KBM-7 (cell line): ENCODE results near the gene NTM.

Source experiments
- DNase-seq: peaks from one replicate; pipeline ENCODE4 v3.0.0-alpha.2; 2015
- in situ Hi-C: fragments of 300-500 bp; cut with MboI; formaldehyde crosslinking; loops from 2 replicates; pipeline ENCODE4 v1.14.3; 2020; ENCODE audit warnings: low sequenced_read_pairs, low pct_unique_long_range_greater_than_20kb, mixed read lengths

Gene NTM

DNA sequence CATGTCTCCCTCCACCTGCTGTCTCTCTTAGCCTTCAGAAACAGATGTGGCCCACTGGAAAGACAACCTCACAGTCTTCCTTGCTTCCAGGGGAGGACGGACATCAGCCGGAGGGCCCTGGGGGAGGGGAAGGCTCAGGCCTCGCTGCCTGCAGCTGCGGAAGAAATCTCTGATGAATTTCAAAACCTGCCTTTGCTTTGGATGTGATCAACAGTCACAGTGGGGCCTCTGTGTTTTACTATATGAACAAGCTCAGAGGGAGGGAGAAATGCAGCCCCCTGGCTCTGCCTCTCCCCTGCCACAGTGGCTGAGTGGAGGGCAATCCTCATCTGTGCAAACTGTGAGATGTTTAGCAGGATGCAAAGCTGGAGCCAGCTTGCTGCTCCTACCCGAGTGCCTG, 282.8 kb downstream of the NTM start:
- no peak for DNase-seq
- in situ Hi-C loops = no loop called here

DNA sequence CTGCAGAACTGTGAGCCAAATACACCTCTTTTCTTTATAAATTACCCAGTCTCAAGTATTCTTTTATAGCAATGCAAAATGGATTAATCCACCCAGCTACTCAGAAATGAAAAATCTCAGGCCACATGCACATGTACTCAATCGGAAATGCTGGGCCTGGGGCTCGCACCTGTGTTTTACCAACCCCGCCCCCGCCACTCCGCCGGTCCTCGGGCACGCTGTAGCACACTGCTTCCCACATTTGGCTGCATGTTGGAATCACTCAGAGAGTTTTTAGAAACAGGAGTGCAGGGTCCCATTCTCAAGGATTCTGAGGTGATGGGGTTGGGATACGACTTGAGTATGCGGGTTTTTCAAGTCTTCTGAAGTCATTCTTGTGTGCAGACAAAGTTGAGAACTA, 284.4 kb downstream of the NTM start:
- DNase-seq = no peak
- in situ Hi-C loops = no loop called here

DNA sequence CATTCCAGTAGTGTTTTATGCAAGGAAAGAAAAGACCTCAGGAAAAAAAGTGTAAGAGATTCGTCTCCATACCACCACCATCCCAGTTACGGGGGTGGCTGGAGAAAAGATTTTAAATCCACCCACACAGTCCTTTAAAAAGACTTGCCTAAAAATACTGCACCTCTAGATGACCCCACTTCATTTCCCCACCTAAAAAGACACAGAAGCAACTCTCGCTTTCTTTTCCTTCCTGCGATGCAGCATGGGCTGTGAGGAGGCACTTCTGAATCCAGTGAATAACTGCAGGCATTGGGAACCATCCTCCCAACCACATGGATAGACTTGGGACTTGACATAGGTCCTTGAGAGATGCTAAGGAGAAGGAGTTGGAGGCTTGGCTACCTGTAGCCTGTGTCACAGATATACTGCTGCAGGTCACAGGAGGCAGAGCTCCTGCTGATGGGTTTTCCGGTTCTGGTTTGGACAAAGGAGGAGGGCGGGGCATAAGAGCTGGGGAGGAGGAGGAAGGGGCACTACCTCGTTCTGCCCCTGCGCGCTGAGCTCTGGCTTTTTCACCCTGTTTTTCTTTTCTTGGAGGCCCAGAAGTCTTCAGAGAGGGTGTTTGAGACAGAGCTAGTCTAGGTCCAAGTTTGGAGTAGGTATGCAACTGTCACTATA, 285.9 kb downstream of the NTM start:
- in situ Hi-C loops = no loop called here

DNA sequence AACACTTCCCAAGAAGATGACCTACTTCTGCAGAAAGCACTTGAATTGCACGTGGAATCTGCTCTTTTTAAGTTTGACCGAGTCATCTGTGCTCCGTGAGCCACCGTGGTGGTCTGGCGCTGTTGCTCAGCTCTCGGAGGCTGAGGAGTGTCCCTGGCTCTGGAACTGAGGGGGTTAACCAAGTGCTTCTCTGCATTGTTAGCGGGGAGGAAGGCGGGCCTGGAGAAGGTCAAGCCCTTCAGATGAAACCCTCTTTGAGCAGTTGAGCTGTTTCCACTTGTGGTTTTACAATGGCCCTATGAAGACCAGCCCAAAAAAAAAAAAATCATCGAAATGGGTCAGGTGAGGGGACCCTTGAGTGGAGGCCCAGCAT, 286.4 kb downstream of the NTM start:
- in situ Hi-C loops = no loop called here
- no peak for DNase-seq

More for the DNA sequence above, 285.9 kb downstream of the NTM start:
- DNase-seq = no peak

DNA sequence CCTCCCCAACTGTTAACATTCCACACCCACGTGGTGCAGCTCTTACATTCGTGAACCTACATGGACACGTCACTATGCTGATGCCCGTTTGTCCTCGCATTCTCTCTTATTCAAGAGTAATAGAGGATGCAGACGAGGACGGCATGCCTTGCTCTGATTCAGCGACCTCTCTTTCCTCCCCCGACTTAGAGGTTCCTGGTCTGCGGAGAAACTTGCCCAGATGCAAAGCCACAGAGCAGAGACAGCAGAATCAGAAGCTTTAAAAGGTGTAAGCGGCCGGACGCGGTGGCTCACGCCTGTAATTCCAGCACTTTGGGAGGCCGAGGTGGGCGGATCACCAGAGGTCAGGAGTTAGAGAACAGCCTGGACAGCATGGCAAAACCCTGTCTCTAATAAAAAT, 288.0 kb downstream of the NTM start:
- DNase-seq = no peak
- in situ Hi-C loops = no loop called here

DNA sequence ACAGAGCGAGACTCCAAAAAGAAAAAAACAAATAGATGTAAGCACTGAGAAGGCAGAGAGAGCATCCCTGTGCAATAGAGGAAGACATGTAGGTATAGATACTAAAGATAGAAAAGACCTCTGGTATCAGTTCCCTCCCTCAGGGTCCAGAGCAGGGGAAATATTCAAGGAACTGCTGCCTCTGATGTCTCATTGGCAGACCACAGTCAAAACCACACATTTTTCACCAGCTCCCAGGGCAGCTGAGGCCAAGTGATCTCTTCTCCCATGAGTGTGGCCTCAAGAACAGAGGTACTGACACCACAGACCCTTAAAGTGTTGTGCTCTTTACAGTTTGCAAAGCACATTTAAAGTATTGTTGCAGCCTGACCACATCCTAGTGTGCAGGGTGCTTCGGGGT, 288.5 kb downstream of the NTM start:
- DNase-seq = no peak
- in situ Hi-C loops = no loop called here

DNA sequence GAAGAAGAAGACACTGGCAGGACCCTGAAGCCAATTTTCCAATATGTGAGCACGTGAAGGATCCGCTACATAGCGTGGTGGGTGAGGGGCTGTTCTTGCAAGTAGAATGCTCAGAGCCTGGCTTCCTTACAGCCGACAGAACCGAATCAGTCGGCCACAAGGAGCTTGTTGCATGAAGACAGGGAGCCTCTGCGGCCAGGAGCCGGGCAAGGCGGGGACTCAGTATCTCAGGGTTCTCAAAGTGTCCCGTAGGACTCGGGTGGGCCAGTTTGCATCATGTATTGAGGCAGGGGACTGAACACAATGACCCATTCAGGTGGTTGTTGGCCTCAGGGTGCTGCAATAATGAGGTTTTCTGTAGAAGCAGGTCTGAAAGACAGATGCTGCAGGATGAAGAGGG, 289.5 kb downstream of the NTM start:
- in situ Hi-C loops = no loop called here
- DNase-seq = no peak

DNA sequence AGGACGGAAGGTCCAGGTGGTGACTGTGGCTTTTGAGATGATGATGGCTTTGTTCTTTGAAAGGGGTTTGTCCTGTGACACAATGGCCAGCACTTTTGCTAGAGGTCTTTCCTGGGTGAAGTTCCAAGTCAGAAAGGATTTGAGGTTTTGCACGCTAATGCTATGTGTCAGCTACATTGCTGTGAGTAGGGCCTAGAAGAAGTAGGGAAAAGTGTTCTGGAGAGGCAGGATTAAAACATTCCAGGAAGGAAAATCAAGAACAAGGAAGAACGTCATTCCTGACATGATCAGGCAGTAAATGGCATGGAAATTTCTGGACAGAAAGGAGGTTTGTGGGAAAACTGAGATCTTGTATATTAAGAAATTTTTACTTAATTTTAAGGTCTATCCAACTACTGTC, 290.7 kb downstream of the NTM start:
- no peak for DNase-seq
- in situ Hi-C loops = no loop called here

DNA sequence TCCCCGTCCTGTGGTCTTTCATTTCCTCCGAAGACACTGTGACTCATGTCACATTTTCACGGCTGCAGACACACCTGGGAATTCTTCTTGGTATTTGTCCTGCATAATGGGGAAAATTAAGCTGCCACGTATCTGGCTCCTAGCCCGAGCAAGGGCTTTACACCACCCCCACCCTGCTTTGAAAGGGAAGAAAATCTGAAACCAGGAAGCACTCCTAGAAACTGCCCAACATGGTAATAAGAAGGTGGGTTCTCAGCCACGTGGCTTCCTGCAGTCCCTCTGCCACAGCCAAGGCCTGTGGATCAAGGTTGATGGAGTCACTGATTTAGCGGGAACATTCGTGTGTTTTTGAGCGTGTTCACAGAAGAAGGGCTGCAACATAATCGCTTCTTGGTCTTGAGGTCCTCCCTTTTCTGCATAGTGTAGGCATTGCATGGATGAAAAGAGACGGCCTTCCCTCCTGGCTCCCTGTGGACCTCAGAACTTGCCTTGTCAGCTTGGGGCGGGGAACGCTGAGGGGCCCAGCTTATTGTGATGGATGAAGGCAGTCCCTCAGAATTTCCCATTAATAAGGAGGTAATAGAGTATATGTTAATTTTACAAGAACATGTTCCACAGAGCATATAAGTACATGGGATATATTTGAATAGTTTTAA, 292.0 kb downstream of the NTM start:
- DNase-seq = no peak
- in situ Hi-C loops = no loop called here

DNA sequence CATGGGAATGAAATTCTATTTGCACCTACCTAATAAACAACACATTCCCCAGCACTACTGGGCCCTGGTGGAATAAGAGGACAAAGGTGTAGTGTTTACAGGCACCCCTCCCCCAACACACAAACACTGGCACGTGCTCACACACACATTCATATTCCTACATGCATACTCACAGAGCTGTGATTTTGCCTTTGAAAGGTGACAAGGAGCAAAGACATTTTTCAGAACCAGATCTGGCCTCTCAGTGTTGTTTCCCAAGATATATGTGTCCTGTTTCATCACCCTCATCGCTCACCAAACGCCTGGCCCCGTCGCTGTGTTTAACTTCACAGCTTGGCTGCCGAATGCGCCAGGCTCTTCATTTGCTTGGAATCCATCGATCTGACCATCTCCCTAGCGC, 292.6 kb downstream of the NTM start:
- in situ Hi-C loops = no loop called here
- no peak for DNase-seq

DNA sequence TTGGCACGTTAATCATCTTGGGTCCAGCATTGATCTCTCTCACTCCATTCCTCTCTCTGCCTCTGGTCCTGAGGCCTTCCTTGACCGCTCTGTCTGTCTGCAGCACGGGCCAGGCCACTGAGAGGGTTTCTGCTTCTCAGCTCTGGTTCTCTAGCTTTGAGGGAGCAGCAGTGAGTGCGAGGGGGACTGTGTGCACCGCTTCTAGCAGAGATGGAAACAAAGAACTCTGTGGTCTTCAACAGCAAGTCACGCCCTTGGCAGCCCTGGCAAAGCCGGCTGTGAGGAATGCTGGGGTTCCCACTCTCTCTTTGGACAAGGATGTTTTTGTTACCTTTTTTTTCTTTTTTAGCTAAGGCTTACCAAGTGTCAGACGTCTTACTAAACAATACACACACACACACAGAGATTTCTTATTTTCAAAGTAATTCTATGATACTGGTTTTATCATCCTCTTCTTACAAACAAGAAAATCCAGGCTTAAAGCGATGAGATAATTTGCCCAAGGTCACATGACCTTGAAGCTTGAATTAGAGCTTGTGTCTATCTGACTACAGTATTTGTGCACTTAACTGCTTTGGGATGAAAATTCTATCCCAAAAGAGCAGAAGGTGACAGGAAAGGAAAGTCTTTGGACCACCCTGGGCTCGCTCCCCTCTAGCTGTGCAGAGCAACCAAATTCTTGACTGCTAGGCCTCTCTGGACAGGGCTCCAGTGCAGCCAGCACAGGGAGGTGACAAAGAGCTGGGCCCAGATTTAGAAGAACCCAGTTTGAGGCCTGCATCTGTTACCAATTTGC, 293.2 kb downstream of the NTM start:
- in situ Hi-C loops = no loop called here

DNA sequence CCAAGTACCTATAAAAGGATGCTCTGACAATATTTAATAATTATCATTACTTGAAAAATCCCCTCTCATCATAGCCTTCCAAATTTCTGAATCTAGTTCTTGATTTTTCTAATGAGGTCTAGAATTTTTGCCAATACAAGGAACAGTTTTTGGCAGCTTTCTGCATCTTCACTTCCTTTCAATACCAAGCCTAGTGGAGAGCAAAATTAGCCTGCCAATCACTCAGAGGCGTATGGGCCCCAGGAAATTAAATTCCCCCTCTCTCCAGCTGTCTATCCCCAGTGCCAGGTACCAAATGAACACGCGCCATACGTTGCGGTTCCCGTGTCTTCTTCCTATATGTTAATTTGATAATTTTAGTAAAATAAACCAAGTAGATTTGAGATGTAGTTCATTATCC, 293.9 kb downstream of the NTM start:
- no peak for DNase-seq
- in situ Hi-C loops = no loop called here

More for the DNA sequence above, 293.2 kb downstream of the NTM start:
- no peak for DNase-seq

DNA sequence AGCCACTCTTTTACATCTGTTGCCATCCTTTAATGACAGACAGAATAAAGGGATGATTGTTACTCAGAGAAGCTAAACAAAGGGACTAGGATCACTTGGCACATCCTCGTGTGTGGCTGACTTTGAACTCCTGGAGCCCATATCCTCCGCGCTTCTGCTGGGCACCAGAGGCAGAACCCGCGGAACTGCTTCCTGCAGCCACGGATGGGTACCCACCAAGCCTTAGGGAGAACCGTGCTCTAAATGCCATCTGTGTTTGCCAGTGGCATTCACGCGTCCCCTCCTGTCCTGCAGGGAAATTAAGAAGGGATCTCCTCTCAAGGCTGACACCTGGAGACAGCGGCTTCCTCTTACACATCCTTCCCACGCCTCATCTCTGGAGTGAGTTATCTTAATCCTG, 294.4 kb downstream of the NTM start:
- no peak for DNase-seq
- in situ Hi-C loops = no loop called here

DNA sequence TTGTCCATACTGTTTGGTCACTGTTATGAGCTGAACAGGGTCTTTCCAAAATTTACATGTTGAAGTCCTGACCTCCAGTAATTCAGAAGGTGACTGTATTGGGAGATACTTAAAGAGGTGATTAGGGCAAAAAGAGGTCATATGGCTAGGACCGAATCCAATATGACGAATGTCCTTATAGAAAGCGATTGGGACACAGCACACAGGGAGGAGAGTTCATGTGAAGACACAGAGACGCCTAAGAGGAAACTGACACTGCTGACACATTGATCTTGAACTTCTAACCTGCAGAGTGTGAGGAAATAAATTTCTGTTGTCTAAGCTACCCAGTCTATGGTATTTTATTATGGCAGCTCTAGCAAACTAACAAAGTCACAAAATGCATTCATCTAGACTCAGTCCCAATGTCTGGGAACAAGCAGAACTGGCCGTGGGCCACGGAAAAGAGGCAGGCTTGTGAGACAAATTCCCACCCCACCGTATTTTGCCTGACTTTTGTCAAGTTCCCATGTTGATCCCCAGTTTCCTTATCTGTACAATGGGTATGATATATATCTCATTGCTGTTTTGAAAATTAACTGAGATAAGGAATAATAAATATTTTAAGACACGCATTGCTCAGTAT, 295.0 kb downstream of the NTM start:
- DNase-seq = no peak
- in situ Hi-C loops = no loop called here

DNA sequence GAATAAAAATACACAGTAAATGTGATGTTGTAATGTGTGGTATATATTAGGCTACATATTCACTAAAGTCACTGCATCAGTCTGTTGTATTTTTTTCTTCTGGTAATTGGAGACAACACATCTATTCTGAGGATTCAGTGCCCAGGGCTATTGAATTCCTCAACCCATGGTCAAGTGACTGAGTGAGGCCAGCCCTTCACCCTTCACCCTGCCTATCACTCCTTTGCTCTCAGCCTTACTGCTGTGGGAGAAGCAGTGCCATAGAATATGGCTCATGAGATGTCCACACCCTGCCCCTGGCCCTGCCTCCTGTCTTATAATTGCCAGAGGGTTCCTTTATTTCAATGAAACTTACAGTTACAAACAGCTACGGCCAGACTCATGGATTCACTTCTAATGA, 295.6 kb downstream of the NTM start:
- in situ Hi-C loops = no loop called here
- DNase-seq = no peak

DNA sequence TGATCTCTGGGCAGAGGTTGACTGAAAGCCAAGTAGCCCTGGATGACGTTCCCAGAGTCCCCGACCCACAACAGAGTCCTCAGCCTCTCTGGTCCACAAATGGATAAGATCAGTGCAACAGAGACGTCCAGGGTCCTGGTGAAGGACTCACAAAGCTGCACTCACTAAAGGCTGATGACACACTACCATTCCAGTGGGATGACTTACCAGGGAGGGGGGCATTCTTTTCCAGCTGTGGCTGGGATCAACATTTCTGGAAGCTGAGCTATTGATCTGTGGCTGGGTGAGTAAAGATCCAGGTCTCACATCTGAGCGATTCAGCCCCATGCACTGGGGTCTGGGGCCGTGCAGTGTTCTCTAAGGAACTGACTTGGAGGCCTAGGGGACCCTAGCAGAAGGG, 296.2 kb downstream of the NTM start:
- no peak for DNase-seq
- in situ Hi-C loops = no loop called here

DNA sequence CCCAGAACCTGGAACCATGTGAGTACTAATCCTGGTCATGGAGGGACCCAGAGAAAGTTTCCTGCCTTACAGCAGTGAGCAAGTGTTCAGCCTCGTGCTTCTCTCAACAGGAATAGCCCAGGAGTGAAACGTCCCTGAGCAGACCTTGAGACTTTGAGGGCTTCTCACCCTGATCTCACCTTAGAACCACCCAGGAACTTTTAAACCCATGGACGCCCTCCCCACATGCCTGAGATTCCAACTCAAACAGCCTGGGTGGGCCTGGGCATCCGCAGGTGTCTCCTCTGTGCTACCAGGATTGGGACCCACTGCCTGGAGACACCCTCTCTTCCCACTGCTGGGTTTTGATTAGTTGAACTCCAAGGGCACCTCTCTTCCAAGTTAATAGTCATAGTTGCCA, 297.2 kb downstream of the NTM start:
- DNase-seq = no peak
- in situ Hi-C loops = no loop called here

DNA sequence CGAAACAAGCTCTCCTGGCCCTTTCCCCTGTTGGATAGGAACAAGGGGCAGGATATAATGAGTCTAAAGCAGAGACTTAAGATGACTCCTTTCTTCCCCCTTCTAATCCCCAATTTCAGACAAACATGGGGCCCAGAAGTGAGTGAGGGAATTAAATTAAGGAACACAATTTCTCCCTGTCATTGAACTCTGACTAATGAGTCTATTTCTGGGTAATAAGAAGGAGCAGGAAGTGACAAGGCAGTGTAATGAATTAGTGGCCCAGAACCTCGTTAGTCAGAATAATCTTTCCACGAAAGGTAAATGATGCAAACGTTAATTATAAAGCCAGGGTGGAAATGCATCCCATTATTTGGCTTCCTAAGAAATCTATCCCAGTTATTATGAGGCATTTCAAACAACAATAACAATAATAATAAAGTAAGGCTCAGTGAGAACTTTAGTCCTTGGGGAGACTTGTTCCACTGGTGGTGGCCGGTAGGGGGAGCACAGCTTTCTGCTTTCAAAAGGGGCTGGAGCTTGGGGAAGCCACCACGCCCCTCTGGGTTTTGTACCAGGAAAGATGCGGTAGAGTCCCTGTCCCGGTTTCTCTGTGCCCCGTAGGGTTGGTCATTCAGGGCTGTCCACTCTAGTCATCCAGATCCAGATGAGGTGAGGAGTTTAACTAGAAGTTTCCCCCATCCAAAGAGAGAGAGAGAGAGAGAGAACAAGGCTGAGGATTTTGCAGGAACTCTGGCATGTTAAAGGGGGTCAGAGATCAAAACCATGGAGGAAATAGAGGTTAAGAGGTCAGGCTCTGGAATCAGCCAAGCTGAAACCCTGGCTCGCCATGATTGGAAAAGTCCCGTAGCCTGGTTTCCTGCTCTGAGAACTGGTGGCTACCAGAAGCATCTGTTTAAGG, 298.3 kb downstream of the NTM start:
- in situ Hi-C loops = no loop called here
- DNase-seq = peak; percentile 9

DNA sequence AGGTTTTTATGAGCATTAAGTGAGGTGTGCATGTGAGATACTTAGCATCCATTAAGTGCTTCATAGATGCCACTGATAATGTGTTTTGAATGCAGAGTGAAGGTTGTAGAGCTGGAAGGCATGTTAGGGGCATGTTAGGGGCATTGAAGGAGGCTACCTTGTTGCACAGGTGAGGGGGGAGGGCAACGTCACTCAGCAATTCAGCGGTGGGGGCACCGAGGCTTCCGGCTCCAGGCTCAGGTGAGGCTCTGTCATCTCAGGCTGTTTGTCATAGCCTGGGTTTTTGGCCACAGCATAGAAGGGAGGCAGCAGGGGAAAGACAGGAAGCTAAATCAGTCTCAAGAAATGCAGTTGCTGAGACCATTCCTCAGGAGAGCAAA, 299.0 kb downstream of the NTM start:
- no peak for DNase-seq
- in situ Hi-C loops = no loop called here
